GM12892 (cell line): ENCODE results near the gene COL4A1.

ENCODE experiments used
- POLR2AphosphoS5 ChIP-seq: IDR thresholded peaks from 2 replicates; pipeline ENCODE4 v1.6.1; 2011; ENCODE audit warnings: low read depth, low read length, control low read depth
- TAF1 ChIP-seq: IDR thresholded peaks from 2 replicates; pipeline ENCODE4 v1.6.1; 2011; ENCODE audit warnings: low read depth, mild to moderate bottlenecking, control low read depth, low read length, borderline replicate concordance

DNA sequence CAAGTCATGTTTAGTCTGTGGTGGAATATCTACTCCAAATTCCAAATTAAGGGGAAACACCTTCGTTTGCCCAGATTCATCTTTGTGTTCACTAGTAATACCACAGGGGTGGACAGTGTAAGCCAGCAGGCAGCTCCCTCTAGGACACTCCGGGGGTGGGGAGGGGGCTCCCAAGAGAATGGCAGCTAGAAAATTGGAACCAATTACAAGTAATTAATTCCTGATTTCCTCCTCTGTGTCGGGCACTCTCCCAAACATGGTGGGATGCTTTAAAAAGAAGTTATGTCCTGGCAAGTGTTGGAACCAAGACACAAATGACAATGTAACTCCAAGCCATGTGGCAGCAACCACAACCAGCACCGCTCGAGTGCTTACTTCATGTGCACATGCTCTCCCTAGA is 5.9 kb downstream of the COL4A1 start:
- TF ChIP-seq TAF1 (no peak), POLR2AphosphoS5 (no peak)
